Fibroblast of skin of right biceps (primary cell): ENCODE data around the gene OR5B3.
"Not testable (repeated sequence)": the region's sequence is repeated elsewhere in the genome, so short reads cannot be mapped to it uniquely, and the experiment has no call there.

Source experiments
- DNase-seq: peaks from one replicate; pipeline ENCODE4 v3.0.0-alpha.2; 2013

The OR5B3 gene

DNA sequence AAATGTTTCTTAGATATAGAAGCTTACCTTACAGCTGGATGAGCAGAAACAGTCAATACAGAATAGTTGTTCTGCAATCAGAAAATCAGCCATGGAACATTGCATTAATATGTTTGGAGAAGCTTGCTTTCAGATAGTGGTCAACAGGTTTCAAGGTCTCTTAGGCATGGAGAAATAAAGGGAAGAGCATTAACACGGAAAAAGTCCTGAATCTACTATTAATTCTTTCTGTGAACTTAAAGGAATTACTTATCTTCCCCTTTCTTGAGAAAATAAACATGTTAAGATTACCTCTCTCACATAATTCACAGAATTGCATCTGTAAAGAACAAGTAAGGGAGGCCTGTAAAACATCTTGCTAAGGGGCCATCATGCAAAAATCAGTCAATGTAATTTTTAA lies at the start of gene OR5B3:
TSS of gene OR5B3 (minus strand) at position 101 of the 400 bp plus-strand sequence. CDS start 3,465 bp downstream, outside the sequence.
- DNase-seq, result no peak

- no peak for DNase-seq
Observed at GRCh38 chr11:58451585-58451984, 44.9 kb upstream of the OR5B3 start.

GRCh38 chr11:58446294-58446693 lies 39.6 kb upstream of the OR5B3 start:
- no peak for DNase-seq

GRCh38 chr11:58444300-58444699 lies 37.6 kb upstream of the OR5B3 start:
- DNase-seq, result no peak

- no peak for DNase-seq
Observed at GRCh38 chr11:58442136-58442535, 35.5 kb upstream of the OR5B3 start, which contains the start of gene OR5B12. Gene OR5B12 (minus strand): TSS chr11:58442236. CDS start chr11:58440151, 2,085 bp downstream.

DNA sequence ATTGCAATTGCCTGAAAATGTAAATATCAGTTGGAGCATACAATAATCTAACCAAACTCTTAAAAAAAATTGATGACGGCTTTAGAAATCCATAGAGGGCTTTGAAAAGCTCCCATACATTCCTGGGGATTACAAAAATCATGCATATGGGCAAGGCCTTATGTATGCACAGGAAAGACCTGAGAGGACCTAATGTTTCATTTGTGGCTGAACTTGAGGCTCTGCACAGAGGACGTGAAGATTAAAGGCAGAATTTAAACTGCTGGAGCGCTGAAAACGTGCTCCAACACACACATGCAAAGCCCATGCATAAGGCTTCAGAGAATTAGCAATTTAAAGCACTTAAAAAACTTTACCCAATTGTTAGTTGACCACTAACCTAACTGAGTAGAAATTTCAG lies 31.8 kb upstream of the OR5B3 start:
- DNase-seq, result no peak

DNA sequence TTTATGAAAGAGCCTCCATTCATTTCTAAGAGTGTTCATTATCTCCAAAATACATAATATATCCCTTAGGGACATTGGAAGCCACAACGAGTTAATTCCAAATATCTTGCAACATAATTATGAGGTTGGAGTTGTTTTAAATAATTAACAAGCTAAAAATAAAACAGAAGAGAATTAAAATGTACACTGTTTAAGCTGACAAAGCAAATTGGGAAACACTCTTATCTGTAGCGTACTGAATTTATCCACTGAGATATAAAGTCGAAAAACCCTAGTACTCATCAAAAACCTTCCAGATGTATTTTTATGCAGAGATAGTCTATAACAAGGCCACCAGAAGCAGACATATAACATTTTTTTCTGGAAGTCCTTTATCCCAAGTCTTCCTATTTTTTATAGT lies 27.5 kb upstream of the OR5B3 start:
- DNase-seq, result no peak

GRCh38 chr11:58433638-58434203 lies 27.0 kb upstream of the OR5B3 start:
- no peak for DNase-seq

DNA sequence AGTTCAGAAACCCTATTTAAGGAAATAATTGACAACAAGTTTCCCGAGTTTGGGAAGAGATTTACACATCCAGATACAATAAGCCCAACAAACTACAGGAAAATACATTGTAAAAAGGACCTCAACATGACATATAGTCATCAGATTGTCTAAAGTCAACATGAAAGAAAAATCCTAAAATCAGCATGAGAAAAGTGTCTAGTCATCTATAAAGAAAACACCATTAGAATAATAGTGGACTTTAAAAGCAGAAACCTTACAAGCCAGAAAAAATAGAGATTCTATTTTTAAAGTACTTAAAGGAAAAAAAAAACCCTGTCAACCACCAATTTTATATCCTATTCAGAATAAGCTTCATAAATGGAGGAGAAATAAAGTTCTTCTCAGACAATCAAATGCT lies 22.6 kb upstream of the OR5B3 start:
- DNase-seq, result no peak

GRCh38 chr11:58428021-58428420 lies 21.3 kb upstream of the OR5B3 start, which contains the start of gene OR5B2:
Gene OR5B2 (minus strand): TSS chr11:58428121. CDS start chr11:58423261, 4,860 bp downstream.
- DNase-seq, result no peak

DNA sequence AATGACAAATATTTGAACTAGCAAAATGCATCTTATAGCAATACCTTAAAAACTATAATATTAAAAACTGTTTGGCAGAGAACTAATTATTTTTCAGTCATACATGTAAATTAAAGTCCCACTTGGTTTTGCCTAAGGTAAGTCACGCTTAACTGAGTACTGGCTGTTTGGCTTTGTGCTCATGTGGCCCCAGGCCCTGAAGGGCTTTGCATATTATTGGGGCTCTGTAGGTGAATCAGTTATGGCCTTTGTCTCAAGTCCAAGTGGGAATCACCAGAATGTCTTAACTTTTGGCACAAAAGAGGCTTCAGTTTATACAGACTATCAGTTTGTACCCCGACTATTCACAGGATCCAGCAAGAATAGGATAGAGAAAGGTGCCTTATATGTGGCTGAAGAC lies 7.1 kb downstream of the OR5B3 start:
- DNase-seq, result not testable (repeated sequence)

GRCh38 chr11:58395581-58395980 lies 11.1 kb downstream of the OR5B3 start:
- DNase-seq, result peak; percentile 16

- peak; percentile 55 for DNase-seq
Observed at GRCh38 chr11:58394195-58394594, 12.5 kb downstream of the OR5B3 start.

- no peak for DNase-seq
Observed at GRCh38 chr11:58392746-58393145, 13.9 kb downstream of the OR5B3 start.

- DNase-seq, result no peak
Observed at GRCh38 chr11:58391879-58392278, 14.8 kb downstream of the OR5B3 start.

GRCh38 chr11:58390551-58391063 lies 16.1 kb downstream of the OR5B3 start:
- DNase-seq, result no peak

GRCh38 chr11:58358969-58359368 lies 47.7 kb downstream of the OR5B3 start, which contains the start of gene OR5B17:
Gene OR5B17 (minus strand): TSS chr11:58359069. CDS start chr11:58359069, 0 bp downstream.
- no peak for DNase-seq

DNA sequence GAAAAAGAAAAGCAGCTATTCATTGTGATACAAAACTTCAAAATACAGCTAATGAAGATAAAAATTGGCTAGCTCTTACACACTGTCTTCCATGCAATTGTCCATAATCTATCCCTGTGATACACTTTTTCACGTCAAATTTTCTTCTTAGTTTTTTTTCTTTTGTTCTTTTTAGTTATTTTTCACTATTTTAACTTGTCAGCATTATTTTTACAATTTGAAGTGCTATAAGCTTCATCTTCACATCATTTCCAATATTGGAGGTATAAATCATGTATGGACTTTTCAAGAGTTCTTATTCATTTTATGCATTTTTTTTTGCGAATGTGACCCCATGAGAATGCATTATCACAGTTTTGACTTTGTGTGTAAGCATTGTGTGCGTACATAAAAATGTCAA lies 51.9 kb downstream of the OR5B3 start:
- DNase-seq, result no peak
